SK-N-MC (cell line): Measurements from ENCODE around the gene DTL.

ENCODE experiments used
- EZH2 ChIP-seq: fragments of 200-600 bp; sonication (generic); IDR thresholded peaks from one replicate; pipeline ENCODE4 v1.6.1; 2017; ENCODE audit warnings: antibody characterized with exemption
- POLR2AphosphoS5 ChIP-seq: IDR thresholded peaks from 2 replicates; pipeline ENCODE4 v1.6.1; 2012; ENCODE audit warnings: mild to moderate bottlenecking, low read depth, low read length, borderline replicate concordance

DNA sequence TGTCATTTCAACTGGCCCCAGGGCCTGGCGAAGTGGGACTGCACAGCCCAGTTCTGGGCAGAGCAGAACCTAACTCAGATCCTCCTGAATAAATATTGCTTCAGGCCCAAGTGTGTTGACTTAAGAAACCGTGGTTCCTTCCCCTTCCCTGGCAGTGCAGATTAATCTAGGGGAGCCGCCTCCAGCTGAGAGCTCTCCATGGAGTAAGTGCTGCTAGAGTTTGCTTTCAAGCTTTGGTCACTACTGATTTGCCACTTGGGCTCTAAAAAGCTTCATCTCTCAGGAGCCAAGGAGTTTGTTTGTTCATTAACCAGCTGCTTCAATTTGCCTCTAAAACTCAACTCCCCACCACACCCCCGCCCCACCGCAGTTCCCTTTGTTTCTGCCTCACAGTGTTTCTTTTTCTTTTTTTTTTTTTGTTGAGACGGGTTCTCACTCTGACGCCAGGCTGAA lies 112.1 kb downstream of the DTL start:
- TF ChIP-seq EZH2 (no peak), POLR2AphosphoS5 (no peak)
